Skeletal muscle satellite cell (primary cell): ENCODE results near the gene RBP3.

Experiments
- H3K27me3 ChIP-seq: 2 replicates; pipeline ENCODE4 v1.7.0; 2013; ENCODE audit warnings: low read length; ENCODE audit not compliant: control insufficient read depth, insufficient read depth
- H3K36me3 ChIP-seq: 2 replicates; pipeline ENCODE4 v1.7.0; 2013; ENCODE audit warnings: mild to moderate bottlenecking, control low read depth, low read length; ENCODE audit not compliant: insufficient read depth
- H3K4me1 ChIP-seq: 2 replicates; pipeline ENCODE4 v1.7.0; 2013; ENCODE audit warnings: low read length; ENCODE audit not compliant: control insufficient read depth, insufficient read depth
- H3K4me2 ChIP-seq: 2 replicates; pipeline ENCODE4 v1.7.0; 2013; ENCODE audit warnings: mild to moderate bottlenecking, low read length
- H3K4me3 ChIP-seq: 2 replicates; pipeline ENCODE4 v1.7.0; 2013; ENCODE audit warnings: low read length
- H3K9ac ChIP-seq: 2 replicates; pipeline ENCODE4 v1.7.0; 2013; ENCODE audit warnings: mild to moderate bottlenecking, low read depth, low read length, moderate library complexity
- H3K9me3 ChIP-seq: replicated peaks from 2 replicates; pipeline ENCODE4 v1.7.0; 2013; ENCODE audit warnings: mild to moderate bottlenecking, control low read depth, low read length

RBP3 gene

GRCh38 chr10:47320812-47321211 is 27.4 kb upstream of the RBP3 start:
- Histone ChIP-seq H3K4me3 (no peak overlapping the region), H3K27me3 (peaks cover 34% of the 10 kb centered on the region), H3K36me3 (no peaks in the 10 kb centered on the region), H3K4me2 (no peak overlapping the region), H3K4me1 (no peaks in the 10 kb centered on the region), H3K9me3 (no peaks in the 10 kb centered on the region), H3K9ac (no peak overlapping the region)

GRCh38 chr10:47321521-47322195 is 26.5 kb upstream of the RBP3 start:
- no peaks in the 10 kb centered on the region for H3K4me1 ChIP-seq
- no peak overlapping the region for H3K4me3 ChIP-seq
- H3K9ac ChIP-seq = no peak overlapping the region
- H3K9me3 ChIP-seq = no peaks in the 10 kb centered on the region
- H3K4me2 ChIP-seq = no peak overlapping the region
- H3K27me3 ChIP-seq = peaks cover 33% of the 10 kb centered on the region
- H3K36me3 ChIP-seq = no peaks in the 10 kb centered on the region

GRCh38 chr10:47322300-47323061 is 25.7 kb upstream of the RBP3 start, which contains the start of gene GDF2:
Gene GDF2 (plus strand): TSS chr10:47322454. CDS start chr10:47322669, 215 bp downstream.
- Histone ChIP-seq H3K9ac (no peak within 1 kb of the TSS), H3K4me2 (no peak within 1 kb of the TSS), H3K27me3 (peaks cover 25% of the 10 kb centered on the region), H3K4me1 (no peaks in the 10 kb centered on the region), H3K9me3 (no peaks in the 10 kb centered on the region), H3K4me3 (no peak within 1 kb of the TSS), H3K36me3 (no peaks in the 10 kb centered on the region)

- Histone ChIP-seq H3K4me2 (no peak overlapping the region), H3K9me3 (no peaks in the 10 kb centered on the region), H3K4me1 (no peaks in the 10 kb centered on the region), H3K4me3 (no peak overlapping the region), H3K36me3 (no peaks in the 10 kb centered on the region), H3K9ac (no peak overlapping the region), H3K27me3 (peaks cover 25% of the 10 kb centered on the region)
Measured at GRCh38 chr10:47323087-47323486, 25.1 kb upstream of the RBP3 start.

- H3K27me3 ChIP-seq = peaks cover 25% of the 10 kb centered on the region
- H3K4me3 ChIP-seq = no peak overlapping the region
- no peaks in the 10 kb centered on the region for H3K36me3 ChIP-seq
- H3K4me2 ChIP-seq = no peak overlapping the region
- no peak overlapping the region for H3K9ac ChIP-seq
- H3K9me3 ChIP-seq = no peaks in the 10 kb centered on the region
- H3K4me1 ChIP-seq = no peaks in the 10 kb centered on the region
Measured at GRCh38 chr10:47323636-47324296, 24.4 kb upstream of the RBP3 start.

GRCh38 chr10:47325303-47326291 is 22.6 kb upstream of the RBP3 start:
- Histone ChIP-seq H3K36me3 (no peaks in the 10 kb centered on the region), H3K9ac (no peak overlapping the region), H3K4me1 (no peaks in the 10 kb centered on the region), H3K27me3 (peaks cover 17% of the 10 kb centered on the region), H3K4me2 (no peak overlapping the region), H3K4me3 (no peak overlapping the region), H3K9me3 (no peaks in the 10 kb centered on the region)

- Histone ChIP-seq H3K27me3 (peaks cover 9% of the 10 kb centered on the region), H3K36me3 (no peaks in the 10 kb centered on the region), H3K9me3 (no peaks in the 10 kb centered on the region), H3K4me1 (no peaks in the 10 kb centered on the region), H3K4me2 (no peak overlapping the region), H3K9ac (no peak overlapping the region), H3K4me3 (no peak overlapping the region)
Measured at GRCh38 chr10:47326306-47326926, 21.7 kb upstream of the RBP3 start.

GRCh38 chr10:47326927-47327330 is 21.2 kb upstream of the RBP3 start:
- no peaks in the 10 kb centered on the region for H3K9me3 ChIP-seq
- H3K27me3 ChIP-seq = peaks cover 8% of the 10 kb centered on the region

GRCh38 chr10:47329855-47330254 is 18.3 kb upstream of the RBP3 start:
- Histone ChIP-seq H3K9me3 (no peaks in the 10 kb centered on the region), H3K27me3 (peaks cover 19% of the 10 kb centered on the region), H3K4me2 (no peak overlapping the region), H3K36me3 (no peaks in the 10 kb centered on the region), H3K9ac (no peak overlapping the region), H3K4me1 (no peaks in the 10 kb centered on the region), H3K4me3 (no peak overlapping the region)

More at GRCh38 chr10:47326927-47327330, 21.2 kb upstream of the RBP3 start:
- H3K4me2 ChIP-seq = no peak overlapping the region
- no peak overlapping the region for H3K9ac ChIP-seq
- H3K36me3 ChIP-seq = no peaks in the 10 kb centered on the region
- no peak overlapping the region for H3K4me3 ChIP-seq
- no peaks in the 10 kb centered on the region for H3K4me1 ChIP-seq

- H3K9ac ChIP-seq = no peak overlapping the region
- no peaks in the 10 kb centered on the region for H3K9me3 ChIP-seq
- peaks cover 24% of the 10 kb centered on the region for H3K27me3 ChIP-seq
- H3K4me2 ChIP-seq = no peak overlapping the region
- no peaks in the 10 kb centered on the region for H3K4me1 ChIP-seq
- no peak overlapping the region for H3K4me3 ChIP-seq
- H3K36me3 ChIP-seq = no peaks in the 10 kb centered on the region
Measured at GRCh38 chr10:47330366-47330765, 17.8 kb upstream of the RBP3 start.
